Measurements from ENCODE around the gene MYT1.

The MYT1 gene

GRCh38 chr20:64155258-64156135 lies 8.8 kb upstream of the MYT1 start:
- H3K4me1 Mint-ChIP-seq: peaks cover 6% of the 10 kb centered on the region
- H3K9me3 Mint-ChIP-seq: no peaks in the 10 kb centered on the region
- DNase-seq (ENCODE audit: low spot score in 2 of 2): no peak
- H3K4me3 Mint-ChIP-seq: no peak overlapping the region
- peaks cover 20% of the 10 kb centered on the region for H3K27me3 Mint-ChIP-seq
- peaks cover 6% of the 10 kb centered on the region for H3K36me3 Mint-ChIP-seq
- H3K27ac Mint-ChIP-seq: no peak overlapping the region
- ATAC-seq (ENCODE audit: low read depth): no peak

DNA sequence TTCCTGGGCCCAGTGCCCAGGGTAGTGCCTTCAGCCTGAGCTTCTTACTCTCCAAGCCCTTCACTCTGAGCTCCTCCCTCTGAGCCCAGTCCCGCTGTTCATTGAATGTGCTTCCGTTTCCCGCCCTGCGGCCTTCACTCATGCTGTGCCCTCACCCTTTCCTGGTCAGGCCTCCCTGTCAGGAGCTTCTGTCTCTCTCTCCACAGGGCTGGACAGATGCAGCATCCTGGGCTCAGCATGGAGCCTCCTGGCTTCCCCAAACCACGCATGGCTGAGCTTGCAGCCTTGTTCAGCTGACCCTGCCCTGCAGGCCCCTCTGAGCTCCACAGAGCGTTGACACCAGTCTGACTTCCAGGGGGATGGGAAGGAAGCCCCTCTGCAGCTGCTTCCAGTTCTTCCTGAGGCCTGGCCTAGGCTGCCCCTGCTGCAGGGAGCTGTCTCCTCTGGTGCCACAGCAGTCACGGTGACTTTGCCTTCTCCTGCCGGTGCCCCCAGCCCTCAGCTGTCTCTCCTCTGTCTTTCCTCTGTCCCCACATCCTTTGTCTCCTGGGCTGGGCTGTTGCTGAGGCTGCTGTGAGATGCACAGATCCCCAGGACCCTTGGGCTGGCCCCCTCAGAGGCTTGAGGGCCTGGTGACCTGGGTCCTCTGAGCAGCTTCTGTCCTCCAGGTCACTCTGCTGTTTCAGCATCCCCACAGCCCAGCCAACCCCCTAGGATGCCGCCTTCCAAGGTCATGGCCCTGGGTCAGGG lies 7.9 kb upstream of the MYT1 start:
- Mint-ChIP-seq H3K9me3 (no peaks in the 10 kb centered on the region), H3K4me1 (peaks cover 6% of the 10 kb centered on the region), H3K27ac (no peak overlapping the region), H3K36me3 (peaks cover 6% of the 10 kb centered on the region), H3K4me3 (no peak overlapping the region), H3K27me3 (peaks cover 20% of the 10 kb centered on the region)
- ATAC-seq (ENCODE audit: low read depth) (no peak), DNase-seq (ENCODE audit: low spot score in 2 of 2) (no peak)

- H3K9me3 Mint-ChIP-seq: no peaks in the 10 kb centered on the region
- no peak overlapping the region for H3K4me3 Mint-ChIP-seq
- ATAC-seq (ENCODE audit: low read depth): no peak
- H3K27me3 Mint-ChIP-seq: peaks cover 20% of the 10 kb centered on the region
- no peak for DNase-seq (ENCODE audit: low spot score in 2 of 2)
- peaks cover 6% of the 10 kb centered on the region for H3K4me1 Mint-ChIP-seq
- H3K36me3 Mint-ChIP-seq: peaks cover 6% of the 10 kb centered on the region
- H3K27ac Mint-ChIP-seq: no peak overlapping the region
Measured at GRCh38 chr20:64156886-64157875, 7.1 kb upstream of the MYT1 start.

GRCh38 chr20:64157878-64158277 lies 6.4 kb upstream of the MYT1 start:
- Mint-ChIP-seq H3K9me3 (no peaks in the 10 kb centered on the region), H3K4me3 (no peak overlapping the region), H3K27me3 (peaks cover 20% of the 10 kb centered on the region), H3K27ac (no peak overlapping the region), H3K36me3 (peaks cover 6% of the 10 kb centered on the region), H3K4me1 (peaks cover 6% of the 10 kb centered on the region)
- DNase-seq (ENCODE audit: low spot score in 2 of 2): no peak
- no peak for ATAC-seq (ENCODE audit: low read depth)

- H3K27me3 Mint-ChIP-seq: peaks cover 16% of the 10 kb centered on the region
Measured at GRCh38 chr20:64158346-64159285, 5.6 kb upstream of the MYT1 start.

DNA sequence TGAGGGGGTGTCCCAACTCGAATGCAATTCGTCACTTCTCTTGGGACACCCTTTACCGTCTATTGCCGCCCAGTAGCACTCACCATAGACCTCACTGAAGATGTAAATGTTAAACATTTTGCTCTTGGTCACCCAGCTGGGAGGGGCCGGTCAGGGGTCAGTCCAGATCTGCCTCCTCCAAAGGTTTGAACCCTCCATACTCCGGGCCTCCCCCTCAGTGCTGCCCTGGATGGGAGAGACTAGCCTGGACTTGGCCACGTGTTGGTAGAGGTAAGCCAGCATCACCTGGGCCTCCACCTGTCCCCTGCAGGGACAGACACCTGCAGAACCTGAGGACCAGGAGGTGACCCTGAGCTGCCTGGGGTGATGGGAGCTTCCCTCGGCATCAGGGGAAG lies 5.0 kb upstream of the MYT1 start:
- Mint-ChIP-seq H3K4me1 (no peaks in the 10 kb centered on the region), H3K36me3 (peaks cover 6% of the 10 kb centered on the region), H3K27ac (no peak overlapping the region), H3K4me3 (no peak overlapping the region), H3K9me3 (no peaks in the 10 kb centered on the region), H3K27me3 (peaks cover 17% of the 10 kb centered on the region)
- DNase-seq (ENCODE audit: low spot score in 2 of 2): no peak
- ATAC-seq (ENCODE audit: low read depth): no peak

More at GRCh38 chr20:64158346-64159285, 5.6 kb upstream of the MYT1 start:
- no peak overlapping the region for H3K4me3 Mint-ChIP-seq
- H3K27ac Mint-ChIP-seq: no peak overlapping the region
- H3K36me3 Mint-ChIP-seq: peaks cover 6% of the 10 kb centered on the region
- peaks cover 1% of the 10 kb centered on the region for H3K4me1 Mint-ChIP-seq
- H3K9me3 Mint-ChIP-seq: no peaks in the 10 kb centered on the region
- DNase-seq (ENCODE audit: low spot score in 2 of 2) (no peak), ATAC-seq (ENCODE audit: low read depth) (no peak)

DNA sequence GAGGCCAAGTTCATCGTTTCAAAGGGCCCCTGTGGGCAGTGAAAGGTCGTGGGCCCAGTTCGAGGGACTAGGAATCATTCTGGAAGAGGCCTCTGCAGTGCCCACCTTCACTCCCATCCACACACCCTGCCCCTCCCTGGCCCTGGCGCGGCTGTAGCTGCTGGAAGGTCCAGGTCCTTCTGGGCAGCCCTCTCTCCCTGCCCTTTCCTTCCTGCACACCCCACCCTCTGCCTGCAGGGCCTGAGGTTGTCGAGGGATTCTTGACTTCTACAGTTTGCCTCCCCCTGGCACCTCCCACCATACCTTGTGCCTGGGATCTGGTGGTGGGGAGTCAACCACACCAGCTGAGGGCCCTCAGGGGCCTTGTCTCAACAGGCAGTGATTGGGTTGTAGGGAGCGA lies 4.5 kb upstream of the MYT1 start:
- Mint-ChIP-seq H3K4me3 (no peak overlapping the region), H3K4me1 (no peaks in the 10 kb centered on the region), H3K36me3 (peaks cover 6% of the 10 kb centered on the region), H3K9me3 (no peaks in the 10 kb centered on the region), H3K27me3 (peaks cover 20% of the 10 kb centered on the region), H3K27ac (no peak overlapping the region)
- no peak for DNase-seq (ENCODE audit: low spot score in 2 of 2)
- ATAC-seq (ENCODE audit: low read depth): no peak

- H3K27me3 Mint-ChIP-seq: peaks cover 23% of the 10 kb centered on the region
- no peaks in the 10 kb centered on the region for H3K9me3 Mint-ChIP-seq
- DNase-seq (ENCODE audit: low spot score in 2 of 2) (no peak), ATAC-seq (ENCODE audit: low read depth) (no peak)
- no peak overlapping the region for H3K4me3 Mint-ChIP-seq
- peaks cover 6% of the 10 kb centered on the region for H3K36me3 Mint-ChIP-seq
- H3K27ac Mint-ChIP-seq: no peak overlapping the region
- H3K4me1 Mint-ChIP-seq: no peaks in the 10 kb centered on the region
Measured at GRCh38 chr20:64160118-64160517, 4.1 kb upstream of the MYT1 start.

- Mint-ChIP-seq H3K27me3 (peaks cover 26% of the 10 kb centered on the region), H3K4me3 (no peak overlapping the region), H3K27ac (no peak overlapping the region), H3K9me3 (no peaks in the 10 kb centered on the region), H3K36me3 (peaks cover 4% of the 10 kb centered on the region), H3K4me1 (no peaks in the 10 kb centered on the region)
- DNase-seq (ENCODE audit: low spot score in 2 of 2) (no peak), ATAC-seq (ENCODE audit: low read depth) (no peak)
Measured at GRCh38 chr20:64160526-64161355, 3.5 kb upstream of the MYT1 start.

GRCh38 chr20:64161356-64162238 lies 2.7 kb upstream of the MYT1 start:
- peaks cover 4% of the 10 kb centered on the region for H3K36me3 Mint-ChIP-seq
- H3K27me3 Mint-ChIP-seq: peaks cover 26% of the 10 kb centered on the region
- peak in 1 of 2 donors; percentile 20 for DNase-seq (ENCODE audit: low spot score in 2 of 2)
- H3K27ac Mint-ChIP-seq: no peak overlapping the region
- no peaks in the 10 kb centered on the region for H3K4me1 Mint-ChIP-seq
- H3K4me3 Mint-ChIP-seq: no peak overlapping the region
- ATAC-seq (ENCODE audit: low read depth): peak; percentile 49
- H3K9me3 Mint-ChIP-seq: no peaks in the 10 kb centered on the region

- ATAC-seq (ENCODE audit: low read depth): peak; percentile 29
- Mint-ChIP-seq H3K27ac (no peak overlapping the region), H3K27me3 (peaks cover 34% of the 10 kb centered on the region), H3K9me3 (no peaks in the 10 kb centered on the region), H3K4me1 (no peaks in the 10 kb centered on the region), H3K4me3 (no peak overlapping the region), H3K36me3 (peaks cover 4% of the 10 kb centered on the region)
- DNase-seq (ENCODE audit: low spot score in 2 of 2): no peak
Measured at GRCh38 chr20:64162239-64162910, 1.9 kb upstream of the MYT1 start.
